ENCODE data around the gene AUTS2.

GRCh38 chr7:70353330-70353945, 755.2 kb downstream of the AUTS2 start:
- no peak for TF ChIP-seq CTCF (conservative IDR thresholded peaks at IDR 0.05; ENCODE audit: low read depth in 2 of 2)
- TF ChIP-seq ETS1 (IDR thresholded peaks at IDR 0.05): no peak
- TF ChIP-seq NANOG (IDR thresholded peaks at IDR 0.05; ENCODE audit: borderline replicate concordance): no peak
- no peak for TF ChIP-seq EZH2 (IDR thresholded peaks at IDR 0.05; ENCODE audit: low read depth, unreplicated experiment)
- no peak for TF ChIP-seq POLR2AphosphoS5 (IDR thresholded peaks at IDR 0.05; ENCODE audit: low read depth)
- no peak for TF ChIP-seq CREB1 (CRISPR knock-in tag; IDR thresholded peaks at IDR 0.05; ENCODE audit: low read depth)

Data from GM23338 (cell line).